Measurements from ENCODE around the gene TNNT2. TPM values are rescaled to one million over a fixed set of nuclear protein-coding genes. Genes with fewer than 3 reads are reported as not detected.

TNNT2 gene
- total RNA-seq = not detected

DNA sequence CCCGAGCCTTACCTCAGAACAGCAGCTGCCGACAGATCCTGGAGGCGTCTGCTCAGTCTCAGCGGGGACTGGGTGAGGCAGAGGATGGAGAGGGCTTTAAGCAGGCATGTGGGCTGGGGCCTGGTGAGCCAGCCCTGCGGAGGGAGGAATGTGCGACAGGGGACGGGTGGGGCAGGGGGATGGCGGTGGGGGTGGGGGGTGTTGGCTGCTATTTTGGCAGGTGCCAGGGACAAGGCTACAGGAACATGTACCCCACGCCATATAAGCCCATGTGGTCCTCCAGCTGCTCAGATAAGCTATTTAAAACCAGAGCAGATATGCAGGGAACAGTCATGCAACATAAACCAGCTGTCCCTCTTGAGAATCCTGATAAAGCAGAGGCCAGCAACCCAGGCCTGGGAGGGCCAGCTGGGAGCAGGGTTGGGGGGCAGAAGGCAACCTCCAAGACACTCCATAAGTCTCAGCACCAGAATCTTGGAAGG is at the start of gene TNNT2:
TSS of gene TNNT2 (minus strand) at position 70 of the 482 bp plus-strand sequence. CDS start 4,426 bp downstream, outside the sequence.
- TF ChIP-seq, protein P1, sequence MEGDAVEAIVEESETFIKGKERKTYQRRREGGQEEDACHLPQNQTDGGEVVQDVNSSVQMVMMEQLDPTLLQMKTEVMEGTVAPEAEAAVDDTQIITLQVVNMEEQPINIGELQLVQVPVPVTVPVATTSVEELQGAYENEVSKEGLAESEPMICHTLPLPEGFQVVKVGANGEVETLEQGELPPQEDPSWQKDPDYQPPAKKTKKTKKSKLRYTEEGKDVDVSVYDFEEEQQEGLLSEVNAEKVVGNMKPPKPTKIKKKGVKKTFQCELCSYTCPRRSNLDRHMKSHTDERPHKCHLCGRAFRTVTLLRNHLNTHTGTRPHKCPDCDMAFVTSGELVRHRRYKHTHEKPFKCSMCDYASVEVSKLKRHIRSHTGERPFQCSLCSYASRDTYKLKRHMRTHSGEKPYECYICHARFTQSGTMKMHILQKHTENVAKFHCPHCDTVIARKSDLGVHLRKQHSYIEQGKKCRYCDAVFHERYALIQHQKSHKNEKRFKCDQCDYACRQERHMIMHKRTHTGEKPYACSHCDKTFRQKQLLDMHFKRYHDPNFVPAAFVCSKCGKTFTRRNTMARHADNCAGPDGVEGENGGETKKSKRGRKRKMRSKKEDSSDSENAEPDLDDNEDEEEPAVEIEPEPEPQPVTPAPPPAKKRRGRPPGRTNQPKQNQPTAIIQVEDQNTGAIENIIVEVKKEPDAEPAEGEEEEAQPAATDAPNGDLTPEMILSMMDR (IDR thresholded peaks at IDR 0.05; ENCODE audit: low read depth) = no peak

DNA sequence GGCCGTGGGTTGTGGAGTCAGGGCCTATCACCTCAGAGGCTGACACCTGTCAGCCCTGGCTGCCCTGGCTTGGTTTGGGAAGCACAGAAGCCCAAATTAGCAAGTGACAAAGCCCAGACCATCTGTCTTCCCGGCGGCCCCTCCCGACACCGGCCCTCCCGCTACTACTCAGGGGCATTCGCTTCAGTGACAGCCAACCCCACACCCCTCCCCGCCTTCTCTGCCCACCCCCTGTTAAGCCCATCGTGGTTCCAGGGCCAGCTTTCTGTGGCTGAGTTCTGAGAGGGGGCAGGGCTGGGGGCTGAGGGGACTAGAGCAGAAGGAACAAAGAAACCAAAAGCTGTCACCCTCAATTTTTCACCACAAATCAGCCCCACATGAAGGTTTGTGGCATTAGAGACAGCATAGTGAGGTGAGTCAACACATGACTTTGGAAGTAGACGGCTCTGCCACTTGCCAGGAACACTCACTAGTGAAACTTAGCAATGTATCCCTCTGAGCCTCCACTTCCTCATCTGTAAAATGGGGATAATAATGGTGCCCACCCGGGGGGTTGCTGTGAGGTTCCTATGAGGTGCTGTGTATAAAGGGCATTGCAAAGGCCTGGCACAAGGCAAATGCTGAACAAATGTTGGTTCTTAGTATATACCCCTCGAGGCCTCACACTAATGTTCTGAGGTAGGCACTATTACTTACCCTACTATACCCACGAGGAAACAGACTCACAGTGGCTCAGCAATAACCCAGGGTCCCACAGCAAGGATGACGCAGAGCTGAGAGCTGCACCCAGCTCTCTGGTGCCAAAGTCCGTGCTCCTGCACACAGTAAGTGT is 49.2 kb upstream of the TNNT2 start:
- TF ChIP-seq, protein P1 (IDR thresholded peaks at IDR 0.05; ENCODE audit: low read depth) = no peak

- TF ChIP-seq, protein P1 (IDR thresholded peaks at IDR 0.05; ENCODE audit: low read depth) = no peak
Observed at GRCh38 chr1:201424146-201424545, 46.7 kb upstream of the TNNT2 start.

DNA sequence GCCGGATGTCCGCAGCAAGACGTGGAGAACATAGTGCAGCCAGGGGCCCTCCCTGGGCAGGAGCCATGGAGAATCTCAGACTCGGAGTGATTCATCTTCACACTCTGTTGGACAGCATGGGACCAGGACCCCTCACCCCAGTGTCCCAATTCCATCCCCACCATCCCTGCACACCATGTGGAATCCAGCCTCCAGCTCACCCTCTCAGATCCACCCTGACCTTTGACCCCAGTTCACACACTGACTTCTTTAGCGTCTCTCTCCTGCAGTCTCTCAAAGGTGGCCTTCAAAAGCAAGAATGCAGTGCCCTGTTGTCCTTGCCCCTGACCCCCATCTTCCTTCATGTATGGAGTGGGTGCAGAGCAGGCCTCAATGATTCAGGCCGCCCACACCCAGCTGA is 46.2 kb upstream of the TNNT2 start:
- TF ChIP-seq, protein P1 (IDR thresholded peaks at IDR 0.05; ENCODE audit: low read depth) = no peak

- TF ChIP-seq, protein P1 (IDR thresholded peaks at IDR 0.05; ENCODE audit: low read depth) = no peak
Observed at GRCh38 chr1:201422436-201423030, 45.1 kb upstream of the TNNT2 start.

GRCh38 chr1:201422026-201422425 is 44.5 kb upstream of the TNNT2 start:
- TF ChIP-seq, protein P1 (IDR thresholded peaks at IDR 0.05; ENCODE audit: low read depth) = no peak

GRCh38 chr1:201421041-201421440 is 43.6 kb upstream of the TNNT2 start:
- TF ChIP-seq, protein P1 (IDR thresholded peaks at IDR 0.05; ENCODE audit: low read depth) = no peak

All from subcutaneous adipose tissue (tissue), 4 donors.